ENCODE measurements around the gene CAPN3. TPM values are rescaled to one million over a fixed set of nuclear protein-coding genes. Genes with fewer than 3 reads are reported as not detected.

Gene CAPN3
- total RNA-seq, 4 donors from 2014 or later: 20.3 to 42.9 (median 35.9) TPM

GRCh38 chr15:42401544-42402454, 42.5 kb downstream of the CAPN3 start:
- intact Hi-C loops (cut with DNase I; ENCODE audit: low total_unique reads): no loop called here
- 85 to 90% methylated on average over 24 of the region's 24 CpGs for WGBS, 2 donors
- no peak for TF ChIP-seq CTCF (IDR thresholded peaks at IDR 0.05)
- TF ChIP-seq POLR2A (IDR thresholded peaks at IDR 0.05): no peak
- H3K4me3 ChIP-seq (ENCODE audit: low read depth, poor library complexity, severe bottlenecking): no peak overlapping the region
- DNase-seq (ENCODE audit: low spot score in 2 of 2): no peak

- intact Hi-C loops (cut with DNase I; ENCODE audit: low total_unique reads): no loop called here
- no peak overlapping the region for H3K4me3 ChIP-seq (ENCODE audit: low read depth, poor library complexity, severe bottlenecking)
- WGBS, 2 donors: 89 to 90% methylated on average over 14 to 15 of the region's 15 CpGs
- TF ChIP-seq CTCF (IDR thresholded peaks at IDR 0.05) (no peak), POLR2A (IDR thresholded peaks at IDR 0.05) (no peak)
- no peak for DNase-seq (ENCODE audit: low spot score in 2 of 2)
These were observed 43.3 kb downstream of the CAPN3 start for GRCh38 chr15:42402455-42403205.

- intact Hi-C loops (cut with DNase I; ENCODE audit: low total_unique reads): no loop called here
- H3K4me3 ChIP-seq (ENCODE audit: low read depth, poor library complexity, severe bottlenecking): no peak overlapping the region
- no peak for TF ChIP-seq POLR2A (IDR thresholded peaks at IDR 0.05)
- no peak for TF ChIP-seq CTCF (IDR thresholded peaks at IDR 0.05)
- no peak for DNase-seq (ENCODE audit: low spot score in 2 of 2)
- 85 to 93% methylated on average over 6 to 7 of the region's 7 CpGs for WGBS, 2 donors
These were observed 44.1 kb downstream of the CAPN3 start for GRCh38 chr15:42403389-42403788.

- WGBS, 2 donors: 86 to 90% methylated on average over 11 of the region's 12 CpGs
- H3K4me3 ChIP-seq (ENCODE audit: low read depth, poor library complexity, severe bottlenecking): no peak overlapping the region
- TF ChIP-seq POLR2A (IDR thresholded peaks at IDR 0.05): no peak
- peak in 1 of 2 donors; percentile 26 for DNase-seq (ENCODE audit: low spot score in 2 of 2)
- intact Hi-C loops (cut with DNase I; ENCODE audit: low total_unique reads): no loop called here
These were observed 45.3 kb downstream of the CAPN3 start for GRCh38 chr15:42404461-42405235.

- H3K4me3 ChIP-seq (ENCODE audit: low read depth, poor library complexity, severe bottlenecking): no peak overlapping the region
- TF ChIP-seq POLR2A (IDR thresholded peaks at IDR 0.05) (no peak), CTCF (IDR thresholded peaks at IDR 0.05) (no peak)
- WGBS, 2 donors: 26 to 32% methylated on average over 6 of the region's 6 CpGs
- intact Hi-C loops (cut with DNase I; ENCODE audit: low total_unique reads): no loop called here
- no peak for DNase-seq (ENCODE audit: low spot score in 2 of 2)
These were observed 46.7 kb downstream of the CAPN3 start for GRCh38 chr15:42405863-42406482.
